H1 (cell line): ENCODE measurements around the gene RMND5B. TPM values are rescaled to one million over a fixed set of nuclear protein-coding genes. Genes with fewer than 3 reads are reported as not detected.

Experiments
- CTCF ChIA-PET: fragments of 300-600 bp; sonication (Branson Sonifier 250); formaldehyde crosslinking; loops from one replicate; lab custom pipeline; 2021; ENCODE audit not compliant: partially characterized antibody; lab: Charles Lee
- POLR2A ChIA-PET: fragments of 300-600 bp; sonication (Branson Sonifier 250); formaldehyde crosslinking; loops from one replicate; lab custom pipeline; 2021; ENCODE audit warnings: inconsistent platforms; ENCODE audit not compliant: partially characterized antibody; lab: Charles Lee
- DNase-seq, 2 experiments: peaks; one replicate each; pipeline versions ENCODE4 v3.0.0 to v3.0.0-alpha.2; 2010 to 2022; ENCODE audit warnings: low spot score in 2 of 2, low read depth in 1 of 2, mixed read lengths in 1 of 2
- FAIRE-seq: peaks from 2 replicates; lab custom pipeline; 2011; peaks lifted over from hg19 to GRCh38; lab: Jason Lieb, UNC
- H2AFZ ChIP-seq: 2 replicates; pipeline ENCODE4 v1.8.1; 2012; ENCODE audit warnings: low read length, inconsistent platforms
- H2AK5ac ChIP-seq: 2 replicates; pipeline ENCODE4 v1.6.1; 2013; ENCODE audit warnings: low read depth, low read length
- H2BK120ac ChIP-seq: replicated peaks from 2 replicates; pipeline ENCODE3; 2013; ENCODE audit warnings: low read depth, low read length, inconsistent platforms
- H2BK12ac ChIP-seq: 2 replicates; pipeline ENCODE4 v1.6.1; 2013; ENCODE audit warnings: low read depth, low read length
- H2BK15ac ChIP-seq: 2 replicates; pipeline ENCODE4 v1.6.1; 2013; ENCODE audit warnings: low read length
- H2BK20ac ChIP-seq: 2 replicates; pipeline ENCODE4 v1.6.1; 2013; ENCODE audit warnings: low read length
- H2BK5ac ChIP-seq: 2 replicates; pipeline ENCODE4 v1.6.1; 2013; ENCODE audit warnings: low read depth, low read length
- H3K14ac ChIP-seq: 2 replicates; pipeline ENCODE4 v1.6.1; 2013; ENCODE audit warnings: inconsistent platforms; ENCODE audit not compliant: insufficient read length
- H3K18ac ChIP-seq: 2 replicates; pipeline ENCODE4 v1.6.1; 2013; ENCODE audit warnings: low read length; ENCODE audit errors: extremely low read depth
- H3K23ac ChIP-seq: 2 replicates; pipeline ENCODE4 v1.6.1; 2013; ENCODE audit warnings: inconsistent platforms; ENCODE audit not compliant: insufficient read length
- H3K23me2 ChIP-seq: 2 replicates; pipeline ENCODE4 v1.6.1; 2013; ENCODE audit warnings: low read depth, low read length
- H3K27ac ChIP-seq: 2 replicates; pipeline ENCODE4 v1.6.1; 2011; ENCODE audit warnings: low read depth, low read length, inconsistent platforms
- H3K27me3 ChIP-seq, 4 experiments: replicated peaks in 1 of 4; 1 replicate in 1 of 4; 2 replicates in 3 of 4; pipeline versions ENCODE4 v1.6.1 to v1.8.1; 2011 to 2013; ENCODE audit warnings: low read length in 3 of 4, mild to moderate bottlenecking in 3 of 4, inconsistent platforms in 2 of 4, mixed read lengths in 2 of 4, moderate library complexity in 1 of 4; ENCODE audit not compliant: control insufficient read depth in 3 of 4, insufficient read depth in 3 of 4; ENCODE audit errors: extremely low read depth in 1 of 4
- H3K36me3 ChIP-seq, 4 experiments: 2 replicates each; pipeline versions ENCODE4 v1.6.1 to v1.8.1; 2011 to 2013; ENCODE audit warnings: mild to moderate bottlenecking in 4 of 4, low read length in 3 of 4, moderate library complexity in 2 of 4, control low read depth in 1 of 4, inconsistent platforms in 1 of 4; ENCODE audit not compliant: insufficient read depth in 4 of 4, control insufficient read depth in 2 of 4
- H3K4ac ChIP-seq: replicated peaks from 2 replicates; pipeline ENCODE3; 2013; ENCODE audit warnings: low read length, low read depth, mixed read lengths, inconsistent platforms; ENCODE audit not compliant: insufficient read length
- H3K4me1 ChIP-seq, 4 experiments: replicated peaks in 1 of 4; 1 replicate in 1 of 4; 2 replicates in 3 of 4; pipeline versions ENCODE4 v1.6.1 to v1.8.1; 2011 to 2013; ENCODE audit warnings: low read length in 3 of 4, inconsistent platforms in 2 of 4, mixed read lengths in 1 of 4; ENCODE audit not compliant: insufficient read depth in 4 of 4, control insufficient read depth in 3 of 4
- H3K4me2 ChIP-seq, 2 experiments: 2 replicates each; pipeline versions ENCODE4 v1.6.1 to v1.8.1; 2011 to 2013; ENCODE audit warnings: low read depth in 2 of 2, low read length in 2 of 2, control low read depth in 1 of 2, inconsistent platforms in 1 of 2, mild to moderate bottlenecking in 1 of 2; ENCODE audit not compliant: insufficient read depth in 1 of 2
- H3K4me3 ChIP-seq, 4 experiments: fragments of 200-600, 300-600 bp in 1 of 4; sonication (generic), shearing (Covaris generic), sonication (Bioruptor Twin) in 1 of 4; 2 replicates each; pipeline versions ENCODE4 v1.5.1 to v1.8.1; 2011 to 2016; ENCODE audit warnings: low read length in 4 of 4, low read depth in 3 of 4, control low read depth in 2 of 4, inconsistent platforms in 2 of 4, mild to moderate bottlenecking in 2 of 4, mixed read lengths in 1 of 4, moderate library complexity in 1 of 4; ENCODE audit not compliant: insufficient read depth in 2 of 4; ENCODE audit errors: extremely low read depth in 1 of 4
- H3K56ac ChIP-seq: replicated peaks from 2 replicates; pipeline ENCODE3; 2013; ENCODE audit warnings: low read depth, mild to moderate bottlenecking, mixed read lengths, low read length, inconsistent platforms; ENCODE audit not compliant: insufficient read length
- H3K79me1 ChIP-seq: 2 replicates; pipeline ENCODE4 v1.6.1; 2013; ENCODE audit warnings: low read depth, low read length, control low read depth
- H3K79me2 ChIP-seq, 2 experiments: 2 replicates each; pipeline versions ENCODE4 v1.6.1 to v1.8.1; 2012 to 2013; ENCODE audit warnings: low read length in 2 of 2, mild to moderate bottlenecking in 2 of 2, inconsistent platforms in 1 of 2; ENCODE audit not compliant: insufficient read depth in 2 of 2, control insufficient read depth in 1 of 2
- H3K9ac ChIP-seq, 4 experiments: replicated peaks in 1 of 4; 1 replicate in 1 of 4; 2 replicates in 3 of 4; pipeline versions ENCODE4 v1.6.1 to v1.8.1; 2011 to 2013; ENCODE audit warnings: low read depth in 3 of 4, low read length in 3 of 4, control low read depth in 2 of 4, mild to moderate bottlenecking in 2 of 4, moderate library complexity in 2 of 4, inconsistent platforms in 1 of 4; ENCODE audit errors: extremely low read depth in 1 of 4
- H3K9me3 ChIP-seq, 2 experiments: 2 replicates each; pipeline versions ENCODE4 v1.6.1 to v1.8.1; 2012 to 2013; ENCODE audit warnings: mild to moderate bottlenecking in 2 of 2, moderate library complexity in 2 of 2, control low read depth in 1 of 2, inconsistent platforms in 1 of 2, low read depth in 1 of 2, low read length in 1 of 2, mixed read lengths in 1 of 2; ENCODE audit not compliant: insufficient read depth in 2 of 2
- H4K20me1 ChIP-seq, 2 experiments: replicated peaks in 1 of 2; 2 replicates each; pipeline versions ENCODE3 to v1.8.1; 2011 to 2013; ENCODE audit warnings: inconsistent platforms in 2 of 2, low read length in 2 of 2, mild to moderate bottlenecking in 1 of 2; ENCODE audit not compliant: insufficient read depth in 2 of 2, control insufficient read depth in 1 of 2
- H4K5ac ChIP-seq: 2 replicates; pipeline ENCODE4 v1.6.1; 2013; ENCODE audit warnings: low read length, low read depth, mixed read lengths, inconsistent platforms; ENCODE audit not compliant: insufficient read length
- H4K8ac ChIP-seq: 2 replicates; pipeline ENCODE4 v1.8.0; 2013; ENCODE audit warnings: mild to moderate bottlenecking, moderate library complexity, low read length, inconsistent platforms; ENCODE audit not compliant: insufficient read depth; ENCODE audit errors: extremely low read depth
- H4K91ac ChIP-seq: replicated peaks from 2 replicates; pipeline ENCODE3; 2013; ENCODE audit warnings: low read length, mixed read lengths, inconsistent platforms; ENCODE audit not compliant: insufficient read length
- ASH2L ChIP-seq: fragments of 200-600, 300-600 bp; sonication (generic); IDR thresholded peaks from one replicate; pipeline ENCODE4 v1.7.1; 2017; ENCODE audit warnings: low read length
- ATF3 ChIP-seq: IDR thresholded peaks from 2 replicates; pipeline ENCODE4 v1.6.1; 2011; ENCODE audit warnings: low read depth, mild to moderate bottlenecking, low read length; ENCODE audit not compliant: insufficient read depth
- BACH1 ChIP-seq: IDR thresholded peaks from 2 replicates; pipeline ENCODE4 v1.6.1; 2012; ENCODE audit warnings: low read length, improper control_type of control experiment
- MAX ChIP-seq: IDR thresholded peaks from 2 replicates; pipeline ENCODE4 v1.6.1; 2012; ENCODE audit warnings: inconsistent platforms
- PHF8 ChIP-seq: fragments of 200-600 bp; sonication (generic); conservative IDR thresholded peaks from 2 replicates; pipeline ENCODE4 v1.7.1; 2012; ENCODE audit warnings: low read depth, mild to moderate bottlenecking, inconsistent platforms, low read length, moderate library complexity
- RNF2 ChIP-seq: fragments of 200-900, 300-1000 bp; sonication (generic); IDR thresholded peaks from 2 replicates; pipeline ENCODE4 v1.7.1; 2016; ENCODE audit warnings: borderline replicate concordance, low read depth, mild to moderate bottlenecking, antibody characterized with exemption, low read length; ENCODE audit not compliant: poor library complexity, severe bottlenecking; ENCODE audit errors: missing control alignments
- SP4 ChIP-seq: IDR thresholded peaks from 2 replicates; pipeline ENCODE4 v1.6.1; 2012; ENCODE audit warnings: low read length, inconsistent platforms
- TBP ChIP-seq: IDR thresholded peaks from 2 replicates; pipeline ENCODE4 v1.6.1; 2011; ENCODE audit warnings: low read depth, low read length, improper control_type of control experiment
- TCF12 ChIP-seq: IDR thresholded peaks from 2 replicates; pipeline ENCODE4 v1.6.1; 2011; ENCODE audit warnings: low read depth, mild to moderate bottlenecking, low read length
- WGBS, 2 experiments: shearing (Covaris generic) in 1 of 2; methylation state at CpG; one replicate each; pipeline versions ENCODE4 v1.1.6 to v1.1.7; 2013 to 2015; ENCODE audit warnings: low lambda C conversion rate in 2 of 2, mixed read lengths in 2 of 2, inconsistent platforms in 1 of 2, low coverage in 1 of 2, missing lambda C conversion rate in 1 of 2; ENCODE audit not compliant: insufficient replicate concordance in 2 of 2, insufficient coverage in 1 of 2, insufficient read length in 1 of 2; ENCODE audit errors: extremely low coverage in 1 of 2, missing lambda C conversion rate in 1 of 2; 5-methylcytosine and 5-hydroxymethylcytosine counted together
- polyA plus RNA-seq, 7 experiments: library from polyadenylated mRNA; depleted of rRNA in 3 of 7; stranded (reverse) in 5 of 7; unstranded in 2 of 7; fragments of >200 nt in 5 of 7; fragments of 200-250 nt in 2 of 7; gene quantifications; 1 replicate in 5 of 7; 2 replicates in 1 of 7; 4 replicates in 1 of 7; pipeline versions ENCODE4 v1.2.1 to v1.2.3, GENCODE V29; 2011 to 2013; ENCODE audit warnings: missing spikeins in 2 of 7, mixed read lengths in 2 of 7
- total RNA-seq: library from RNA; stranded (reverse); fragmentation: NEBNext Ultra II Directional; extraction: Animal tissue kit (Norgen Biotek cat#: 25700); gene quantifications from 2 replicates; pipeline ENCODE4 v1.2.1, GENCODE V29; 2021

The RMND5B gene
- total and polyA plus RNA-seq, 2 of the 8 experiments (the other 6 are each of a cell fraction or from before 2014, with no cell fraction given): 75.9 to 90.2 TPM

- no peaks in the 10 kb centered on the region for H3K36me3 ChIP-seq
- H4K20me1 ChIP-seq: no peaks in the 10 kb centered on the region
- H3K79me1 ChIP-seq: no peaks in the 10 kb centered on the region
- no peak overlapping the region for H4K5ac ChIP-seq
- H3K4me2 ChIP-seq: peak overlapping the region; percentile 8 to 90
- H2BK12ac ChIP-seq: peak overlapping the region; percentile 77; the same call in 1 of the 2 replicates
- H3K23ac ChIP-seq: no peak overlapping the region
- H2BK5ac ChIP-seq: peak overlapping the region; percentile 71
- WGBS, 2 experiments: 9% methylated on average over 31 of the region's 33 CpGs; no CpG with 5 or more reads in 1 of the 2 experiments
- peak; percentile 89 for FAIRE-seq
- no peak overlapping the region for H2BK20ac ChIP-seq
- no peak overlapping the region for H2AK5ac ChIP-seq
- H2AFZ ChIP-seq: peak overlapping the region; percentile 83
- no peak overlapping the region for H3K56ac ChIP-seq
- peak overlapping the region; percentile 39; the same call in 1 of the 2 replicates for H4K8ac ChIP-seq
- H4K91ac ChIP-seq: peak overlapping the region; percentile 74
- peak in 1 of 2 experiments; percentile 100 for DNase-seq
- peak overlapping the region in 3 of 4 experiments; percentile 37 to 49 (median 48); a peak in 6 of 8 replicates for H3K4me3 ChIP-seq
- H3K79me2 ChIP-seq: no peaks in the 10 kb centered on the region
- H3K27me3 ChIP-seq: peaks cover 0 to 4% (median 2%) of the 10 kb centered on the region in 4 experiments; a peak in 1 of 7 replicates
- H3K27ac ChIP-seq: no peak overlapping the region
- H2BK120ac ChIP-seq: no peak overlapping the region
- H2BK15ac ChIP-seq: peak overlapping the region; percentile 83
- no peak overlapping the region for H3K14ac ChIP-seq
- H3K4me1 ChIP-seq: peaks cover 0 to 6% (median 3%) of the 10 kb centered on the region in 4 experiments; a peak in 3 of 7 replicates
- ChIA-PET CTCF (interaction anchor here (1.2 to 24.6 kb wide), 8 partner anchors 10 to 96 kb away, joined by 3 to 515 read pairs (median 5); partner anchors contain the start of gene NHP2), POLR2A (interaction anchor here (1.3 to 2.0 kb wide), 2 partner anchors 11 to 46 kb away, joined by 3 to 16 read pairs; partner anchors contain the start of gene NHP2)
- H3K18ac ChIP-seq: peak overlapping the region; percentile 68; the same call in 1 of the 2 replicates
- no peak overlapping the region for H3K4ac ChIP-seq
- H3K9ac ChIP-seq: no peak overlapping the region
- no peaks in the 10 kb centered on the region; the same call in 1 of the 2 replicates for H3K23me2 ChIP-seq
- H3K9me3 ChIP-seq: no peaks in the 10 kb centered on the region
- TF ChIP-seq PHF8: no peak
- TF ChIP-seq TBP: peak; percentile 36; the same call in 1 of the 2 replicates
- no peak for TF ChIP-seq ATF3
- peak; percentile 83 for TF ChIP-seq MAX
- TF ChIP-seq TCF12: 0 out of 2 replicates have a peak, but pooled peaks have one; percentile 30
- peak; percentile 41 for TF ChIP-seq ASH2L
- no peak for TF ChIP-seq SP4
- peak; percentile 55 for TF ChIP-seq BACH1
- no peak for TF ChIP-seq RNF2
Measured at GRCh38 chr5:178163772-178164735, 33.2 kb downstream of the RMND5B start.
